Right renal cortex interstitium (tissue), 3 donors: ENCODE results near the gene ZNF688. TPM values are rescaled to one million over a fixed set of nuclear protein-coding genes. Genes with fewer than 3 reads are reported as not detected.

Source experiments
- DNase-seq, 3 donors: peaks; one replicate each; pipeline ENCODE4 v3.0.0-alpha.2; 2013; ENCODE audit warnings: low read depth in 3 of 3, low spot score in 2 of 3
- polyA plus RNA-seq, 3 donors: library from polyadenylated mRNA; unstranded; fragments of 120-200 nt; gene quantifications; one replicate each; pipeline ENCODE4 v1.2.1, GENCODE V29; 2013; ENCODE audit not compliant: insufficient read length in 3 of 3

ZNF688 gene
- polyA plus RNA-seq, 3 donors: 8.4 to 9.4 (median 9.0) TPM

DNA sequence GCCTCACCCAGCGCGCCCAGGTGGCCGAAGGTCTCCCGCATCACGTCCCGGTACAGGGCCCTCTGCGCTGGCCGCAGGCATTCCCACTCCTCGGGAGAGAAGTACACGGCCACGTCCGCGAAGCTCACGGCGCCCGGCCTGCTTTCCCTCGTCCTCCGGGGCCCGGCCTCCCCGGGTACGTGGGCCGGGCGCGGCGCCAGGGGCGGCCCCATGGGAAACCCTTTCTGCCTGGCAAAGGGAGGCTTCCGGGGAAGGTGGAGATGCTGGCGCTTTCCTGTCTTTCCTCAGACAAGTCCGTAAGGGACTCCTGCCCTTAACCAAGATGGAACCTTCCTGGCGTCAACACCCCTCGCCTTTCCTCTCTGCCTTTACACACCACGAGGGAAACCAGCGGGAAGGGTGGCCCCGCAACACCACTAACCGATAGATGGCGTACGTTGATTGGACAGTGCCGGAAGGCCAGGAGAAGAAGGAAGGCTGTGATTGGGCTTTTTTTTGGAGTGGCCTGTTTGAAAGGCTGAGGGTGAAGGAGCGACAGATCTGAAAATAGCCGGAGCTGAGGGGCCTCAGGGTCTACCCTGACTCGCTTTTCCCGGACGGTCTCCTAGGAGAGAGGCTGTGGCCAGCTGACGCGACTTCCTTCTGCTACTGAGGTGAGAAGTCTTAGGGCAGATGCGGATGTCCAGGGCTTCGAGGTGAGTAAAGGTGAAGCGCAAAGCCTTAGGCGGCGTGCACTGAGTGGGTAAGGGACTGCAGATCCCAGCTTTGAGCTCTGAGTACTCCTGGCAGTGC, 14.1 kb upstream of the ZNF688 start, which contains the start of gene ZNF785:
ZNF785 (minus strand) TSS at position 298 of the 792 bp plus-strand sequence; CDS start at position 212, 86 bp downstream.
- peak; percentile 95 to 100 (median 98) for DNase-seq

DNA sequence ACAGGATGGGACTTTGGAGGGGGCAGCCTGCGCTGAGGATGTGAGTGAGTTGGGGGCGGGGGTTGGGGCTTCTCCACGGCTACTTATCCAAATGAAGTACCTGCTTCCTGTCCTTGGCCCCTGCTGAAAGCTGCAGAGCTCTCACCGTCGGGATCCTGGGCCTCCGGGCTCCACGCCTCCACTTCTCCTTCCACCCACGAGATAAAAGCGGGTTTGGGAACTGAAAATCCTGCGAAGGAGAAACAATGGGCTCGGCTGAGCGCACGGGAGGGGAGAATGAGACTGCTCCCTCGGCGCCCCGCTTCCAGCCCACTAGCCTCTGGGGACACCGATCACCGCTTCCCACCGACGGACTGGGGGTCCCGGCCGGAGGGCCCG, 13.5 kb upstream of the ZNF688 start:
- DNase-seq: peak in 1 of 3 donors; percentile 21

DNA sequence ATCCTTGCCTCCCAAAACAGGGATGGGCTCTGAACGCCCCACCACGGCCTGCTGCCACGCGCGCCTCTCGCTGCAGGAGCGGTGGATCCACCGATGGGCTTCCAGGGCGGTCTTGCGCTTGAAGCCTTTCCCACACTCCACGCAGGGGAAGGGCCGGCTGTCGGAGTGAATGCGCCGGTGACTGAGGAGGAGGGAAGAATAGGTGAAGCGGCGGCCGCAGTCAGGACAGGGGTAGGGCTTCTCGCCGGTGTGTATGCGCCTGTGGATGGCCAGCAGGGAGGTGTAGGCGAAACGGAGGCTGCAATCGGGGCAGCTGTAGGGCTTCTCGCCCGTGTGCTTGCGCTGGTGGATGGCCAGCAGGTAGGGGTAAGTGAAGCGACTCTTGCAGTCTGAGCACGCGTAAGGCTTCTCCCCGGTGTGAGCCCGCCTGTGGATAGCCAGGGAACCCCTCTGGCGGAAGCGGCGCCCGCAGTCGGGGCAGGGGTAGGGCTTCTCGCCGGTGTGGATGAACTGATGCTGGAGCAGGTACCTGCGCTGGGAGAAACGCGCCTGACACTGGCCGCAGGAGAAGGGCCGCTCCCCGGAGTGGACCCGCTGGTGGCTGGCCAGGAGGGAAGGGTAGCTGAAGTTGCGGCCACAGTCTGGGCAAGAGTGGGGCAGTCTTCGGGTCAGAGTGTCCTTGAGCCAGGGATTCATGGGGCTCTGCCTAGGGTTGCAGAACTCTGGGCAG, 11.3 kb upstream of the ZNF688 start:
- DNase-seq: no peak

DNA sequence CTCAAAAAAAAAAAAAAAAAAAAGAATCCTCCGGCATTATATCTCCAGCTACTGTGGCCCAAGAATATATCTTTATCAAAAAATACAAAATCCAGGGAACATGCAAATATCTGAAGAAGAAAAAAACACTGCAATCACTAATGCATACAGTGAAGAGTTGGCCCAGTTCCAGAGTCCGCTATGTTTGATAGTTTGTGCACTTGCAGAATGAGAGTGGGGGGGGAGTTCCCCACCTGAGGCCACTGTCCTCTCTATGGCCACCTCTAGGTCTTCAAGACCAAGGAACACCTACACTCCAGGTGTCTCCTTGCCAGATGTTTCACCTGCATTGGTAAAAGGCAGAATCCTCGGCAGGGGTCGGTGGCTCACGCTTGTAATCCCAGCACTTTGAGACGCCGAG, 9.9 kb upstream of the ZNF688 start:
- no peak for DNase-seq

DNA sequence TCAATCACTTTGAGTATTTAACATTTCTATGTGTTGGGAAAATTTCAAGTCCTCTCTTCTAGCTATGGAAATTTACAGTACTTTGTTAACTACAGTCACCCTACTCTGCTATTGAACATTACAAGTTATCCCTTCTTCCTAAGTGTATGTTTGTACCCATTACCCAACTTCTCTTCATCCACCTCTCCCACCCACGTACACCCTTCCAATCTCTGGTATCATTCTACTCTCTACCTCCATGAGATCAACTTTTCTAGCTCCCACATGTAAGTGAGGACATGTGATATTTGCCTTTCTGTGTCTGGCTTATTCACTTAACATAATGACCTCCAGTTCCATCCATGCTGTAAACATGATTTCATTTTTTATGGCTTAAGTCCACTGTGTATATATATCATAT, 3.2 kb upstream of the ZNF688 start:
- DNase-seq: no peak

DNA sequence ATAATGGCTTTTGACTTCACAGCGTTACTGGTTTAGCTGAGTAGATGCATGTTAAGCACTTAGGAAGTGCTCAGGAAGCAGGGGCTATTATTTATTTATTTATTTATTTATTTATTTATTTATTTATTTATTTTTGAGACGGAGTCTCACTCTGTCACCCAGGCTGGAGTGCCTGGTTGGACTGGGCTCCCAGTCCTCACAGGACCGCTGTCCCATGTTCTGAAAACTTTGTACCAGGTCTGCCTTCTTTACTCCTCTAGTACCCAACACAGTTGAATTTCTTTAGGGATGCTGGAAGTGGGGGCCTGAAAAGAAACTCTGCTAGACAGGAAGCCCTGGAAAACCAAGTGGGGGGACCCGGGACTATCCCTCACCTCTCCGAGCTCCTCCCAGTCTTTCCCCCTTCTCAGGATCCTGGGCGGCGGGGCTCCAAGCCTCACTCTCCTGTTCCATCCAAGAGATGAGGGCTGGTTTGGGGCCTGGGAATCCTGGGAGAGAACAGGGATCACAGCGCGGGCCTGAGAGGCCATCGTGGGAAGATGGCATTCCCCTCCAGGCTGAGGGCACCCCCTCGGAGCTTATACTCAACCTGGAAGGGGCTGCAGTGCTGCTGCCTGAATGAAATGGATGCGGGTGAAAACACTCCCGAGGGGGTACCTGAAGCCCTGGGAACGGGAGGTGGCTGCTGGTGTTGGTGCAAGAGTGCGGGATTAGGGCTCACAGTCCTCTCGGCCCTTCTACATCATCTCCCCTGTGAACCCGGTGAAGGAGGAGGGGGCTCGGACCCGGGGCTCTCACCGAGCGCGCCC, 674 bp downstream of the ZNF688 start:
- peak in 1 of 3 donors; percentile 32 for DNase-seq

DNA sequence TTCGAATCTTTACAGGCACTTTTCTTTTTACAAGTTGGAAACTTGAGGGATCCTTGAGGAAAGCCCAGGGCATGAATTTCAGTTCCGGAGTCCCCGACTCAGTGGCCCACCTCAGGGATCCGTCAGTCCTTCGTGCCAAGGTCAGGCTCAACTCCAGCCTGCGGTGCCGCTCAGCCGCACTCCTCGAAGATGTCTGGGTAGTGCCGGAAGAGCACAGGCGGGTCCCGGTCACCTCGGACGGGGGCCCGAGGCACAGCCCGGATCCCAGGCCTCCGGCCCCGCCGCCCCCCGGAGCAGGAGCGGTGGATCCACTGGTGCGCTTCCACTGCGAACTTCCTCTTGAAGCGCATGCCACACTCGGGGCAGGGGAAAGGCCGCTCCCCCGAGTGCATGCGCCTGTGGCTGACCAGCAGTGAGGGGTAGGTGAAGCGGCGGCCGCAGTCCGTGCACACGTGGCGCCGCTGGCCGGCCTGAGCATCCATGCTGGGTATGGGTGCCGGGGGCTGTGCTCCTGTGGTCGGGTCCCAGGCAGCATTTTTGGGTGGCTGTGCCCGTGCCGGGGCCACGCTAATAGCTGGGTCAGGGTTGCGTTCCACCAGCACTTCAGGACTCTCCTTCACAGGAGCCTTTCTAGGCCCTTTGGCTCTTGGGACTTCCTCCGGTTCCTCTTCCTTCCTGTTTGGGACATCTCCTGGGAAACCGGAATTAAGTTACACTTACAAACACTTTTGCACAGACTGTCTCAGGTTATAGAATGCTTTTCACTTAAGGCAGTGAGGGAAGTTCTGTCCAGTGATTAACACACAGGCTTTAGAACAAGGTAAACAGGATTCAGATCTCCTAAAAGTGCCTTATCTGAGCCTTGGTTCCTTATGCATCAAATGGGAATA, 1.5 kb downstream of the ZNF688 start:
- DNase-seq: peak in 1 of 3 donors; percentile 36

DNA sequence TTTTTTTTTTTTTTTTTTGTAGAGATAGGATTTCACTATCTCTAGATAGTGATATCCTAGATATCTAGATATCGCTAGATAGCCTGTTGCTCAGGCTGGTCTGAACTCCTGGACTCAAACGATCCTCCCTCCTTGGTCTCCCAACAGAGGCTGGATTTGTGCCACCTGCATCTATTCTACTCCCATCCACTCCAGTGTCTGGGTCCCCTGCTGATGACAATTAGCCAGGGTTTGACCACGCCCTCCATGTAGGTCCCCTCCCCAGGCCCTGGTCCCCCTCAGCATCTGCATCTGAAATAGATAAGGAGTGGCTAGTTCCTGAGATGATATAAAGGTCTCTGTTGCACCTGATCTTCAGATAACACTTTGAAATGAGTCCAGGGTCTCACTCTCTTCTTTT, 2.2 kb downstream of the ZNF688 start:
- no peak for DNase-seq

DNA sequence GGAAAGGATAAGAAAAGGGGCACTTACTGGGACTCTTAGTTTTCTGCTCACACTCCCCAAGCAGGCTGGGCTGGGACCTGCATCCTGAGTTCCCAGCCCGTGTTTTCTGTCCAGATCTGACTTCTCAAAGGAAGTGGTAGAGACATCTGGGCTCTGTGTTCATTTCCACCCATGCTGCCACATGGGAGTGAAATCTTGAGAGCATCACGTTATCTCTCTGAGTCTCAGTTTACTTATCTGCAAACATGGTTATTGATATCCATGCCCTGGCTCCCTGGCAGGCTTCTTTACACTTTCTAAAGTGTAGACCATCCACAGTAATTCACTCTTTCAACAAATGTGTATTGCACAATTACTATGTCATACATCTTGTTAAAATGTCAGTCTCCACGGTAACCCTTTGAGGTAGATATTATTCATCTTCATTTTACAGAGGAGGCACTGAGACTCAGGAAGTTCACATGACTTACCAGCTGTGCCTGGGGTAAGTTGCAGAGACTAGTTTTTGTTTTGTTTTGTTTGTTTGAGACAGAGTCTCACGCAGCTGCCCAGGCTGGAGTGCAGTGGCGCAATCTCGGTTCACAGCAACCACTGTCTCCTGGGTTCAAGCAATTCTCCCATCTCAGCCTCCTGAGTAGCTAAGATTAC, 3.4 kb downstream of the ZNF688 start:
- no peak for DNase-seq

DNA sequence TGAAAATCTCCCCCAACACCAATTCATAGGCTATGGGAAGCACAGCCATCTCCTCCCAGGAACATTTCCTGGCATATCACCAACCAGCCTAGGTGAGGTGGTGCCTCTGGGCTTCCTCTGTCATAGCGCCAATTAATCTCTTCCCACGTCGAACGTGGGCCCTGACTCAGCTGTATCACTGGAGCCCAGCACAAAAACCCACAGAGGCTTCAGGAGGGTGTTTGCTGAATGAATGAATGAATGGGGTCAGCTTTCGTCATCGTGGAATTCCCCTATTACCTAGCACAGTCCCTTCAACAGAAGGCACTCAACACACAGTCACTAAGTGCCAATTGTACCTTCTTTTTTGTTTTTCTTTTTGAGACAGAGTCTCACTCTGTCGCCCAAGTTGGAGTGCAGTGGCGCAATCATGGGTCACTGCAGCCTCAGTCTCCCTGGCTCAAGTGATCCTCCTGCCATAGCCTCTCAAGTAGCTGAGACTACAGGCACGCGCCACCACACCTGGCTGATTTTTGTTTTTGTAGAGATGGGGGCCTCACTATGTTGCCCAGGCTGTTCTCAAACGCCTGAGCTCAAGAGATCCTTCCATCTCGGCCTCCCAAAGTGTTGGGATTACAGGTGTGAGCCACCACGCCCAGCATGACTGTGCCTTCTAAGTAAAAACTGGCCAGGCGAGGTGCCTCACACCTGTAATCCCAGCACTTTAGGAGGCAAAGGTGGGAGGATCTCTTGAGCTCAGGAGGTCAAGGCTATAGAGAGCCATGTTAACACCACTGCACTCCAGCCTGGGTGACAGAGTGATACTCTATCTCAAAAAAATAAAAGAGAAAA, 4.1 kb downstream of the ZNF688 start:
- DNase-seq: no peak

DNA sequence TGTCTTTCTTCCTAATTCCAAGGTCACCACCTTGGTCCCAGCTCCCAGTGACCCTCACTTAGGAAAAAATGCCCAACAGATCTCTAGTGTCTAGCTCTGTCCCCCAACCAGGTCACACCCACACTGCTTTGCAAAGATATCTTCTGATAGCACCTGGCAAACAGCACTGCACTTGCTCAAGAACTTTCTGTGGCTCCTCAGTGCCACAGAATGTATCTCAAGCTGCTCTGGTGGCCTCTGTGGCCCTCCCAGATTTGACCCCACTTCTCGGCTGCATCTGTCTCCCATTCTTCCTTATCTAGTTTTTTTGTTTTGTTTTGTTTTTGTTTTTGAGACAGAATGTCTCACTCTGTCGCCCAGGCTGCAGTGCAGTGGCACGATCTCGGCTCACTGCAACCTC, 5.0 kb downstream of the ZNF688 start:
- no peak for DNase-seq

DNA sequence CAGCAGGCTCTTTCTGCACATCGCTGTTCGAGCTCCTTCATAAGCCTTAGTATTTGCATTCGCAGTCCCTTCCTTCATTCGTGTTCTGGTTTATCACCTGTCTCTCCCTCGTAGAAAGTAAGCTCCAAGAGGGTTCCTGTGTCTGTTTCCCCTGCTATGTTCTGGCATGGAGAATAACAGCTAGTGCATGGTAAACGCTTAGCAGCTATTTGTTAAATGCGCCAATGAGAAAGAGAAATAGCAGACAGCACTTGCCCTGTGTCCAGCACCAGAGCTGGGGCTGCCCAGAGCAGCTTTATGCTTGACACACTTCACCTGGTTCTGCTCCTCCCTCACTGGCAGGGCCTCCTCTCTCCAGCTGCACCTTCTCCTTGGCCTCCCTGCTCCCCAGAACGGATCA, 5.5 kb downstream of the ZNF688 start:
- no peak for DNase-seq

DNA sequence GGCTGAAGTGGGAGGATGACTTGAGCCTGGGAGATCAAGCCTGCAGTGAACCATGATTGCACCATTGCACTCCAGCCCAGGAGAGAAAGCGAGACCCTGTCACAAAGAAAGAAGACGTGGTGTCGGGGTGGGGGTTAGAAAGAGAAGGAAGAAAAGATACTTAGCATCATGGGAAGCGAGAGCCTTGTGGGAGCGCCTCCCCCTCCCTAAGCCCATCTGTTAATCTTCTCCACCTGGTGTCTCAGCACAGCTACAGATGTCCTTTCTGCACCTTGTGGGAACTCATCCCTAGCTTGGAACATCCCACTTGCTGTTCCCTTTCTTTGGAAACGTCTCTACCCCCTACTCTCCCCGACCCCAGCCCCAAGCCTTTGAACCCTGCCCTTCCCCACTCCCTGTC, 6.0 kb downstream of the ZNF688 start:
- no peak for DNase-seq

DNA sequence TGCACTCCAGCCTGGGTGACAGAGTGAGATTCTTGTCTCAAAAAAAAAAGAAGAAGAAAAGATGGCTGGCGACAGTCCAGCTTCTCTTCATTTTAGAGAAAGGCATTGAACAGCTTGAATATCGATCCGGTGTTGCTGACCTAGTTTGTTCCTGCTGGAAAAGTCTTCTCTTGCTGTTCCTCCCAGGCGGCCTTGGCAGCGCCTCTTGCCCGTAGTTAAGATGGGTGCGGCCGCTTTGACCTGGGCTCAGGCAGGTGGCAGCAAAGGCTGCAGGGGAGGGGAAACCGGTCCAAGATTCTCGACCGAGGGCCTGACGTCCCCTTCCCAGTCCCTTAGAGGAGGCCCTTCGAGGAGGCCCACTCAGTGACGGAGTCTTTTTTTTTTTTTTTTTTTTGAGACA, 9.5 kb downstream of the ZNF688 start:
- no peak for DNase-seq

DNA sequence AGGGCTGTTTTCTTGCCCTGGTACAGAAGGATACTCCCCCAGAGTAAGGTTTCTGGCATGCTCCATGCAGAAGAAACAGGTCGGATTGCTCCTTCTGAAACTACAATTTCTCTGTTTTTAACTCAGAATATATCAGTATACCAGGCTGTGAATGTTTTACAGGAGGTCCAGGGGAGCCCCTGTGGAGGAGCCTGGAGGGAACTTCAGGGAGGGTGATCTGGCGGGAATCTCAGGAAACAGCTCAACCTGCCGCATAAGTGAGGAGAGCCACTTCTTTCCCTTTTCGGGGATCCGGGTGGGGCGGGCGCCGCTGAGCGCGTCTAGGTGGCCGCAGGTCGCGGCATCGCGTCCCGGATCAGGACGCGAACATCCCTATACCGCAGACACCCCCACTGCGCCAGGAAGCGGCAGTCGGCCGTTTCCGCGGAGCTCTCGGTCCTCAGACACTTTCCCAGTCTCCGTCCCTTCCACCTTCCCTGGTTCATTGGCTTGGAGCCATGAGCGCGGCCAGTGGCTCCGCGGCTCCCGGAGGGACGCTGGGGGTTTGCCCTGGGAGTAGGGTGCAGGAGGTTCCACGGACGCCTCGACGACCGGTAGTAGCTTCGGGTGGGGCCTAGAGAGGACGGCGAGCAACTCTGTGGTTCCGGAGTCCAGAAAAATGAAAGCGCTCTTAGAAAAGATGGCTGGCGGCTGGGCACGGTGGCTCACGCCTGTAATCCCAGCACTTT, 10.3 kb downstream of the ZNF688 start:
- DNase-seq: no peak

DNA sequence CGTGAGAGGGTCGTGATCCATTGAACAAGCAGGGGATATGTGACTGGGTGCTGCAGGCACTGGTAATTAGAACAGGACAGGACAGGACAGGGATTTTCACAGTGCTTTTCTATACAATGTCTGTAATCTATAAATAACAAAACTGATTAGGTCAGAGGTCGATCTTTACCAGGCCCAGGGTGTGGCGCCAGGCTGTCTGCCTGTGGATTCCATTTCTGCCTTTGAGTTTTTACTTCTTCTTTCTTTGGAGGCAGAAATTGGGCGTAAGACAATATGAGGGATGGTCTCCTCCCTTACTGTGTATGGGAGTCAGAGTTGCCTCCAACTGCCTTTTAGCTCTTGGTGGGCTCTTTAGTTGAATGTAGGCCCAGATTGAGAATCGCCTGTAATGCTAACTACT, 11.8 kb downstream of the ZNF688 start:
- no peak for DNase-seq

DNA sequence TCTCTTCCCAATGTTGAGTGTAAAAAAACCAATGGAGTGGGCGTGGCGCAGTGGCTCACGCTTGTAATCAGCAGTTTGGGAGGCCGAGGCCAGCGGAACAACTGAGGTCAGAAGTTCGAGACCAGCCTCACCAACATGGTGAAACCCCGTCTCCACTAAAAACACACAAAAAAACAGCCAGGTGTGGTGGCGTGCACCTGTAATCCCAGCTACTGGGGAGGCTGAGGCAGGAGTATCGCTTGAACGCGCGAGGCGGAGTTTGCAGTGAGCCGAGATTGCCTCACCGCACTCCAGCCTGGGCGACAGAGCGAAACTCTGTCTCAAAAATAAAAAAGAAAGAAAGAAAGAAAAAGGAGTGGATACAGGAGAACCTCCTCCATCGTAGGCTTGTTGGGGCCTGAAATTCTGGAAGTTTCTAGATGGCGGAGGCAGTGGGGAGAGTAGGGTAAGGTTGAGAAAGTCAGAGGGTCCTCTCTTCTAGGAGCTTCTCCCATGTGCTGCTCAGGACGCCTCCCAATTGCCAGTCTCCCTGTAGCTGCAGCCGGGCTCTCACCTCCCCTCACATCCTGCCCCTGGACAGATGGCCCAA, 12.6 kb downstream of the ZNF688 start:
- no peak for DNase-seq
